PC-9 (cell line): Measurements from ENCODE around the gene SNX14.

Source experiments
- CTCF ChIP-seq: fragments of 200-600 bp; sonication (generic); conservative IDR thresholded peaks from 2 replicates; pipeline ENCODE4 v1.6.1; 2017; ENCODE audit warnings: mixed run types, antibody characterized with exemption, mild to moderate bottlenecking, moderate library complexity
- EZH2 ChIP-seq: fragments of 200-600 bp; sonication (generic); IDR thresholded peaks from 2 replicates; pipeline ENCODE4 v1.8.0; 2017; ENCODE audit warnings: antibody characterized with exemption, low read depth

DNA sequence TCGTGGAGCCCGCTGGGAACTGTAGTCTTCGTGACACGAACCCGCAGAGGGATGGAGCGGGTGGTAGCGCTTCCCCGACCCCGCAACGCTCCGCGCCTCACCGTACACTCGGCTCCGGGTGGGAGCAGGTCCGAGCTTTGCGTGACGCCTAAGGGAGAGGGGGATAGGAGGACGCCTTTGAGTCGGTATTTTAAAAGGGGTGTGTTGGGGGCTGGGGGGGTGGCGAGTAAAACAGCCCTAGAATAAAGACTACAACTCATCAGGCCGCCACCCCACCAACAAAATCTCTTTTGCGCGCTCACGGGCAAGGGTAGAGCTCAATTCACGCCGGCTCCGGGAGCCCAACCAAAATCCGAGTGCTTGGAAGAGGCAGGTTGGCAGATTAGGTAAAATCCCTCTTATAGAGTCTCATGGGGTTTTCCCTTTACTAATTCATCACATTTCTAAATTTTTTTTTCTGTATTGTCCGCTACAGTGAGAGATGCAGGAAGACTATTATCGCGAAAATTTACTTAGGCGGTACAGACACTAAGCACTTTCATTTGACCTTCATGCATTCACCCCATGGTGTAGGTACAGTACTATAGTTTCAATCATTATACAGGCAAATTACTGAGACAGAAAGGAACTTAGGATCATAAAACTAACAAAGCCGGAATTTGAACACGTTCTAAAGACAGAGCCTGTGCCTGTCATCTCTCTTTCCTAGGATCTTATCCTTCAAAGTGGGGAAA is 706 bp upstream of the SNX14 start:
- TF ChIP-seq EZH2: no peak
- TF ChIP-seq CTCF: no peak
